ENCODE results near the gene BLM. TPM values are rescaled to one million over a fixed set of nuclear protein-coding genes. Genes with fewer than 3 reads are reported as not detected.

The BLM gene
- total RNA-seq, 1 experiment from 2014 or later: 31.8 TPM

- H3K27me3 Mint-ChIP-seq (ENCODE audit: unreplicated experiment): no peaks in the 10 kb centered on the region
- H3K4me3 Mint-ChIP-seq (ENCODE audit: low read depth, unreplicated experiment): no peak overlapping the region
- H3K4me1 Mint-ChIP-seq (ENCODE audit: low read depth, unreplicated experiment): no peaks in the 10 kb centered on the region
- intact Hi-C loops (cut with micrococcal nuclease; ENCODE audit: unreplicated experiment): no loop called here
- BruUV-seq (replicated peaks): no TSS peak
- CTCF ChIA-PET: interaction anchor here (1.2 kb wide), 1 partner anchor 141 kb away, joined by 3 read pairs; no protein-coding TSS in a partner anchor
- peaks cover 6% of the 10 kb centered on the region for H3K36me3 Mint-ChIP-seq (ENCODE audit: insufficient read depth, unreplicated experiment)
- DNase-seq: no peak
- no peak overlapping the region for H3K27ac Mint-ChIP-seq (ENCODE audit: unreplicated experiment)
- no peak for TF ChIP-seq CTCF (IDR thresholded peaks at IDR 0.05; ENCODE audit: unreplicated experiment)
- no peaks in the 10 kb centered on the region for H3K9me3 Mint-ChIP-seq (ENCODE audit: low read depth, unreplicated experiment)
Observed at GRCh38 chr15:90789462-90789861, 72.3 kb downstream of the BLM start.

DNA sequence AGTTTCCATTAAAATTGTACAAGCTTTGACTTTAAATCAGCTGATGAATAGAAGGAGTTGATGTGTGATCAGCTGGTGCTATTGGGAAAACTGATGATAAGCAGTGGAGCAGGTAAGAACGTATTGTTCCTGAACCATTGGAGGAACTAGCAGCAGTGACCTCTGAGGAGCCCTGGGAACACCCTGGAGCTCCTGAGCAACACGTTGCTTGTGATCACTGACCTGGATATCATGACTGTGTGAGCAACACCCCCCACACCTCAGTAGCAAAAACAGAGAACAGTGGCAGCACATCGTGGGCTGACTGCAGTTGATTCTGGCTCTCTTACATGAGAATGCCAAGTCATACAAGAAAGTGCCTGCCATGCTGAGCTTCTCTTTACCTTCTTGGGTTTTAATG is 72.9 kb downstream of the BLM start:
- Mint-ChIP-seq H3K27ac (ENCODE audit: unreplicated experiment) (no peak overlapping the region), H3K4me1 (ENCODE audit: low read depth, unreplicated experiment) (no peaks in the 10 kb centered on the region), H3K4me3 (ENCODE audit: low read depth, unreplicated experiment) (no peak overlapping the region), H3K27me3 (ENCODE audit: unreplicated experiment) (no peaks in the 10 kb centered on the region), H3K36me3 (ENCODE audit: insufficient read depth, unreplicated experiment) (peaks cover 6% of the 10 kb centered on the region), H3K9me3 (ENCODE audit: low read depth, unreplicated experiment) (no peaks in the 10 kb centered on the region)
- TF ChIP-seq CTCF (IDR thresholded peaks at IDR 0.05; ENCODE audit: unreplicated experiment): no peak
- no peak for DNase-seq
- CTCF ChIA-PET: interaction anchor here (0.7 to 1.2 kb wide), 3 partner anchors 18 to 142 kb away, joined by 3 to 6 read pairs (median 3); no protein-coding TSS in a partner anchor
- BruUV-seq (replicated peaks): no TSS peak
- intact Hi-C loops (cut with micrococcal nuclease; ENCODE audit: unreplicated experiment): no loop called here

DNA sequence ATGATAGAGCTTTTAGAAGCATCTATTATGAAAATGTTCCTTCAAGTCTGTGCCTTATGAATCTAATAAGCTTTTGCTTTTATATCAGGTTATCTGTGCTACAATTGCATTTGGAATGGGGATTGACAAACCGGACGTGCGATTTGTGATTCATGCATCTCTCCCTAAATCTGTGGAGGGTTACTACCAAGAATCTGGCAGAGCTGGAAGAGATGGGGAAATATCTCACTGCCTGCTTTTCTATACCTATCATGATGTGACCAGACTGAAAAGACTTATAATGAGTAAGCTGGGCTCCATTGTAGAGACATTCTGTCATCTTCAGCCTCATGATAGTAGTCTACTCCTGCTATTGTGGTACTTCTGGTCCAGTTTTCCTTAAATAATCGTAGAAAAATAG is 73.4 kb downstream of the BLM start:
- no peak for DNase-seq
- CTCF ChIA-PET: interaction anchor here (0.6 to 1.2 kb wide), 4 partner anchors 18 to 143 kb away, joined by 3 to 6 read pairs (median 4); no protein-coding TSS in a partner anchor
- H3K9me3 Mint-ChIP-seq (ENCODE audit: low read depth, unreplicated experiment): no peaks in the 10 kb centered on the region
- TF ChIP-seq CTCF (IDR thresholded peaks at IDR 0.05; ENCODE audit: unreplicated experiment): no peak
- H3K27ac Mint-ChIP-seq (ENCODE audit: unreplicated experiment): no peak overlapping the region
- H3K27me3 Mint-ChIP-seq (ENCODE audit: unreplicated experiment): no peaks in the 10 kb centered on the region
- H3K4me3 Mint-ChIP-seq (ENCODE audit: low read depth, unreplicated experiment): no peak overlapping the region
- no TSS peak for BruUV-seq (replicated peaks)
- H3K4me1 Mint-ChIP-seq (ENCODE audit: low read depth, unreplicated experiment): no peaks in the 10 kb centered on the region
- peaks cover 6% of the 10 kb centered on the region for H3K36me3 Mint-ChIP-seq (ENCODE audit: insufficient read depth, unreplicated experiment)
- intact Hi-C loops (cut with micrococcal nuclease; ENCODE audit: unreplicated experiment): no loop called here

DNA sequence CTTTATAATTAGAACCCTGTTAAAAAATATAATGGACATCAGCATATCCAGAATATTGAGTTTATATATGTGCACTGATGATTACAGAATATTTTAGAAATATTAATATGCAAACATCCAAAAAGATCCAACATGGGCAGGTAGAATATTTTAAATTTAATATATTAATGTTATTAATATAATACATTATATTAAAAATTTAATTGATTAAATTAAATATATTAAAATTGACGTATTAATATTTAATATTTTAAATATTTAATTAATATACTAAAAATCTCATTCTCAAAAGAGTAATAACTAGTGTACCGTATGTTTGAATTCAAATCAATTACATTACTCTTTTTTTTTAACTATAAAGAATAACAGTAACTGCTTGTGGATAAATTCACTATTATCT is 77.4 kb downstream of the BLM start:
- H3K36me3 Mint-ChIP-seq (ENCODE audit: insufficient read depth, unreplicated experiment): no peaks in the 10 kb centered on the region
- CTCF ChIA-PET: no interaction called here

More for the DNA sequence above, 77.4 kb downstream of the BLM start:
- TF ChIP-seq CTCF (IDR thresholded peaks at IDR 0.05; ENCODE audit: unreplicated experiment): no peak
- Mint-ChIP-seq H3K4me3 (ENCODE audit: low read depth, unreplicated experiment) (no peak overlapping the region), H3K4me1 (ENCODE audit: low read depth, unreplicated experiment) (no peaks in the 10 kb centered on the region), H3K27ac (ENCODE audit: unreplicated experiment) (no peak overlapping the region), H3K27me3 (ENCODE audit: unreplicated experiment) (no peaks in the 10 kb centered on the region), H3K9me3 (ENCODE audit: low read depth, unreplicated experiment) (no peaks in the 10 kb centered on the region)
- intact Hi-C loops (cut with micrococcal nuclease; ENCODE audit: unreplicated experiment): no loop called here
- no peak for DNase-seq
- BruUV-seq (replicated peaks): no TSS peak

Measured in Calu3 (cell line).